Common myeloid progenitor, CD34-positive (primary cell): ENCODE results near the gene AFF4.

Source experiments
- CTCF ChIA-PET: fragments of 350-600 bp; sonication (Branson Sonifier 250); formaldehyde crosslinking; loops from one replicate; lab custom pipeline; 2021; ENCODE audit warnings: antibody characterized with exemption; lab: Charles Lee
- POLR2A ChIA-PET: fragments of 350-600 bp; sonication (Branson Sonifier 250); formaldehyde crosslinking; loops from one replicate; lab custom pipeline; 2021; ENCODE audit warnings: antibody characterized with exemption; lab: Charles Lee
- DNase-seq, 3 donors: peaks; one replicate each; pipeline versions ENCODE4 v3.0.0 to v3.0.0-alpha.2; 2013
- H3K27ac ChIP-seq, 2 experiments: 1 replicate in 1 of 2; 2 replicates in 1 of 2; pipeline ENCODE4 v1.7.0; 2013; ENCODE audit warnings: inconsistent platforms in 2 of 2, low read length in 2 of 2, mild to moderate bottlenecking in 2 of 2, low read depth in 1 of 2, moderate library complexity in 1 of 2; ENCODE audit not compliant: severe bottlenecking in 2 of 2, insufficient read depth in 1 of 2, poor library complexity in 1 of 2
- H3K27me3 ChIP-seq, 5 experiments: replicated peaks in 2 of 5; 1 replicate in 3 of 5; 2 replicates in 2 of 5; pipeline versions ENCODE4 v1.6.1 to v1.7.0; 2013; ENCODE audit warnings: low read length in 4 of 5, mild to moderate bottlenecking in 2 of 5, moderate library complexity in 2 of 5, inconsistent platforms in 1 of 5; ENCODE audit not compliant: insufficient read depth in 5 of 5, control insufficient read depth in 4 of 5
- H3K36me3 ChIP-seq, 4 experiments: 1 replicate in 2 of 4; 2 replicates in 2 of 4; pipeline versions ENCODE4 v1.6.1 to v1.7.0; 2013; ENCODE audit warnings: low read length in 3 of 4, control low read depth in 1 of 4, mild to moderate bottlenecking in 1 of 4; ENCODE audit not compliant: control insufficient read depth in 4 of 4, insufficient read depth in 4 of 4
- H3K4me1 ChIP-seq, 4 experiments: 1 replicate in 3 of 4; 2 replicates in 1 of 4; pipeline versions ENCODE4 v1.6.1 to v1.7.1; 2013; ENCODE audit warnings: low read length in 3 of 4, mild to moderate bottlenecking in 3 of 4, control low read depth in 1 of 4, inconsistent platforms in 1 of 4, moderate library complexity in 1 of 4; ENCODE audit not compliant: control insufficient read depth in 4 of 4, insufficient read depth in 4 of 4; ENCODE audit errors: control extremely low read depth in 1 of 4
- H3K4me3 ChIP-seq, 7 experiments: 1 replicate in 4 of 7; 2 replicates in 3 of 7; pipeline versions ENCODE4 v1.5.1 to v1.7.0; 2013; ENCODE audit warnings: mild to moderate bottlenecking in 7 of 7, low read length in 6 of 7, moderate library complexity in 6 of 7, inconsistent platforms in 2 of 7, low read depth in 2 of 7, control low read depth in 1 of 7; ENCODE audit not compliant: insufficient read depth in 4 of 7, control insufficient read depth in 1 of 7; ENCODE audit errors: extremely low read depth in 1 of 7
- H3K9me3 ChIP-seq, 5 experiments: 1 replicate in 4 of 5; 2 replicates in 1 of 5; pipeline versions ENCODE4 v1.6.1 to v1.7.1; 2013; ENCODE audit warnings: low read length in 4 of 5, mild to moderate bottlenecking in 2 of 5, inconsistent platforms in 1 of 5, low read depth in 1 of 5, moderate library complexity in 1 of 5; ENCODE audit not compliant: control insufficient read depth in 4 of 5, insufficient read depth in 2 of 5; ENCODE audit errors: control extremely low read depth in 1 of 5
- WGBS: methylation state at CpG from one replicate; pipeline ENCODE4 v1.1.5; 2013; ENCODE audit not compliant: insufficient coverage; 5-methylcytosine and 5-hydroxymethylcytosine counted together

AFF4 gene

GRCh38 chr5:132890817-132891216 lies 72.6 kb downstream of the AFF4 start:
- Histone ChIP-seq H3K27me3 (no peaks in the 10 kb centered on the region), H3K9me3 (no peaks in the 10 kb centered on the region), H3K27ac (no peak overlapping the region), H3K4me1 (no peaks in the 10 kb centered on the region), H3K36me3 (peaks cover 25 to 79% (median 55%) of the 10 kb centered on the region in 4 experiments), H3K4me3 (no peak overlapping the region)
- no peak for DNase-seq
- ChIA-PET POLR2A (no interaction called here), CTCF (interaction anchor here (0.9 to 3.0 kb wide), 4 partner anchors 8 to 70 kb away, joined by 3 to 12 read pairs (median 5); no protein-coding TSS in a partner anchor)
- whole genome bisulfite sequencing = 100% methylated on average over 2 of the region's 4 CpGs

- peaks cover 26 to 75% (median 47%) of the 10 kb centered on the region in 4 experiments for H3K36me3 ChIP-seq
- ChIA-PET POLR2A (no interaction called here), CTCF (interaction anchor here (1.9 kb wide), 1 partner anchor 11 kb away, joined by 5 read pairs; no protein-coding TSS in a partner anchor)
These were observed 73.9 kb downstream of the AFF4 start for GRCh38 chr5:132889501-132889900.

GRCh38 chr5:132887283-132887682 lies 76.2 kb downstream of the AFF4 start:
- no peak overlapping the region for H3K4me3 ChIP-seq
- POLR2A ChIA-PET = no interaction called here
- DNase-seq = no peak
- 60% methylated on average over 1 of the region's 1 CpG for WGBS
- H3K27ac ChIP-seq = no peak overlapping the region
- peaks cover 0 to 3% (median 1%) of the 10 kb centered on the region in 4 experiments for H3K4me1 ChIP-seq
- peaks cover 18 to 60% (median 39%) of the 10 kb centered on the region in 4 experiments for H3K36me3 ChIP-seq
- no peaks in the 10 kb centered on the region for H3K9me3 ChIP-seq
- CTCF ChIA-PET = interaction anchor here (1.0 to 6.1 kb wide), 3 partner anchors 10 to 65 kb away, joined by 3 to 86 read pairs (median 3); partner anchors contain the start of gene SHROOM1
- no peaks in the 10 kb centered on the region for H3K27me3 ChIP-seq

More at GRCh38 chr5:132889501-132889900, 73.9 kb downstream of the AFF4 start:
- no peaks in the 10 kb centered on the region for H3K4me1 ChIP-seq
- DNase-seq = no peak
- no peak overlapping the region for H3K27ac ChIP-seq
- no peak overlapping the region for H3K4me3 ChIP-seq
- no peaks in the 10 kb centered on the region for H3K9me3 ChIP-seq
- no peaks in the 10 kb centered on the region for H3K27me3 ChIP-seq

GRCh38 chr5:132886064-132886823 lies 77.2 kb downstream of the AFF4 start:
- Histone ChIP-seq H3K4me3 (no peak overlapping the region), H3K36me3 (peaks cover 20 to 63% (median 39%) of the 10 kb centered on the region in 4 experiments), H3K27me3 (no peaks in the 10 kb centered on the region), H3K4me1 (peaks cover 0 to 3% (median 1%) of the 10 kb centered on the region in 4 experiments), H3K9me3 (no peaks in the 10 kb centered on the region), H3K27ac (no peak overlapping the region)
- ChIA-PET CTCF (interaction anchor here (0.9 to 6.1 kb wide), 5 partner anchors 9 to 500 kb away, joined by 3 to 86 read pairs (median 4); partner anchors contain the start of gene SHROOM1), POLR2A (no interaction called here)
- no peak for DNase-seq
- WGBS = 93% methylated on average over 11 of the region's 11 CpGs

GRCh38 chr5:132884548-132884947 lies 78.9 kb downstream of the AFF4 start:
- H3K36me3 ChIP-seq = peaks cover 26 to 74% (median 46%) of the 10 kb centered on the region in 4 experiments
- ChIA-PET CTCF (interaction anchor here (0.8 to 6.1 kb wide), 5 partner anchors 8 to 129 kb away, joined by 4 to 86 read pairs (median 22); partner anchors contain the start of genes LEAP2 and SHROOM1), POLR2A (no interaction called here)
- WGBS = no CpG with 5 or more reads among the region's 2 CpGs
- no peak overlapping the region for H3K27ac ChIP-seq
- H3K9me3 ChIP-seq = no peaks in the 10 kb centered on the region
- no peak overlapping the region for H3K4me3 ChIP-seq
- no peak for DNase-seq
- peaks cover 0 to 3% (median 1%) of the 10 kb centered on the region in 4 experiments for H3K4me1 ChIP-seq
- H3K27me3 ChIP-seq = no peaks in the 10 kb centered on the region

- Histone ChIP-seq H3K9me3 (no peaks in the 10 kb centered on the region), H3K4me1 (peaks cover 0 to 3% (median 1%) of the 10 kb centered on the region in 4 experiments), H3K27me3 (no peaks in the 10 kb centered on the region), H3K36me3 (peaks cover 26 to 70% (median 47%) of the 10 kb centered on the region in 4 experiments), H3K4me3 (no peak overlapping the region), H3K27ac (no peak overlapping the region)
- CTCF ChIA-PET = interaction anchor here (0.6 to 6.1 kb wide), 16 partner anchors 9 to 499 kb away, joined by 3 to 86 read pairs (median 4); partner anchors contain the start of genes GDF9, LEAP2, SHROOM1 and UQCRQ
- POLR2A ChIA-PET = interaction anchor here (1.3 kb wide), 1 partner anchor 128 kb away, joined by 3 read pairs; no protein-coding TSS in a partner anchor
- DNase-seq = peak; percentile 72 to 84 (median 83)
- WGBS = 71% methylated on average over 1 of the region's 2 CpGs
These were observed 80.1 kb downstream of the AFF4 start for GRCh38 chr5:132883261-132883834.
